ENCODE results near the gene ACSL4. TPM values are rescaled to one million over a fixed set of nuclear protein-coding genes. Genes with fewer than 3 reads are reported as not detected.

ACSL4 gene
- total RNA-seq, 1 experiment from 2014 or later: 30.2 TPM

DNA sequence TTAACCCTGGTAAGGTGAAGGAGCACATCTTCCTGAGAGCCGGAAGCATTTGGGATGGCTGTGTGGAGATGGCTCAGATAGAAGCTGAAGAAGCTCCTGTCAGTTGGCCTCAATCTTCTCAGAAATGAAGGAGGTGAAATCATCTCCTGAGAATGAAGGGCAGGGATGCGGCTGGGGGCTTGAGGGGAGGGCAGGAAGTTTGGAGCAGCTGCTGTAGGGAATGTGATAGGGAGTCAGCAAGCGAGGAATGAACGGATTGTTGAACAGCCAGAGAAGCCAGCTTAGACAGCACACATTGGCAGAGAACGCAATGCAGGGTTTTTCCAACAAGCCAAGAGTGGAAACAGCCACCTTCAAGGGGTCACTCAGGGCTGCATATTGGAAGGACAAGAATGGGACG, 118.1 kb downstream of the ACSL4 start:
- DNase-seq (ENCODE audit: low spot score): no peak

DNA sequence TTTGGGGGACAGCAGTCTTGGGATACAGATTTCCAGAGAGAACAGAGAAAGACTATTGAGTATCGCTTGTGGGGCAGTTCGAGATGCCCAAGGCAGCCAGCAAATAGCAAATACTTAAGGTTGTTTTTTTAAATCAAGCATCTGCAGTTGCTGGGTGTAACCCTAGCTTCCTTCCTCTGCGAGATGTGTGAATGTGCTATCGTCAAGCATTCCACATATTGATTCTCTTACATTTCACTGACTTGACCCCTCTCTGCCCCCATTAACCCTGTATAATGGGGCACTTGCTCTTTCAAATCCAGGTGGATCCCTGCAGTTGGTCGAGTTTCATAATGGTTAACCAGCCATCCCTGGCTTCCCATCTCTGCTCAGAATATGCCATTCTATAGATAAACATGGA, 131.6 kb downstream of the ACSL4 start:
- DNase-seq (ENCODE audit: low spot score): no peak

DNA sequence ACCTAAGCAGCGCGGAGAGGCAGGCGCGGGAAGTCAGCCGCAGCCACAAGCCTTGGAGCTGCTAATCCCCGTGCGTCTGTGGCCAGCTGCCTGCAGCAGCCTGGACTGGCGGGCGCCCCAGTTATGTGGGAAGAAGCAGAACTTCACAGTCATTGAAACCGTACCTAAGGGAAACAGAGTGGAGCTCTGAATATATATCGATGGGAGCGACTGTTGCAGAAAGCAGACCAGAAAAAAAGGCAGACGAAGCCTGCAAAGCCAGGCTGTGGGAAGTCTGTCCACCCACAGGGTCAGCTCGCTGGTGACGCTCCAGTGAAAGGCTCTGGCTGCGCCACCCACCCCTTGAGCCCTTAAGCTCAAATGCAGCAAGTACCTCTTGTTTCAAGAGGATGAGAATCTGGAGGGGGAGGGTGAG, 132.8 kb downstream of the ACSL4 start:
- DNase-seq (ENCODE audit: low spot score): no peak

DNA sequence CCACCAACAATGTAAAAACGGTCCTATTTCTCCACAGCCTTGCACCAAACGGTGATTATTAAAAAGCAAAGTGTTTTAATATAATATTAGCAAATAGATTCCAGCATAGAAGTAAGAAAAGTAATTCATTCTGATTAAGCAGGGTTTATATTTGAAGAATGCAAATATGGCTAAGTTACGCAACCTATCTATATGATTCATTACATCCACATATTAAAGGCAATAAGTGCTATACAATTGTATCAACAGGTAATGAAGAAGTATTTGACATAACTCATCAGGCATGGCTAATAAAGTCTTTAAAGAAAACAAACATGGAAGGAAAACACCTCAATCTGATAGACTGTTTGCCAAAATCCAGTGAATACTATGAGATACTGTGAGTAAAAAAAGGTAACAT, 137.0 kb downstream of the ACSL4 start:
- no peak for DNase-seq (ENCODE audit: low spot score)

Small RNA genes lying within 50 kb of the gene (small RNA-seq; reads per million reads assigned to genes)
- gene AL118496.2 (not detected), gene RF00019 (not detected)

Other genes with a start within 250 kb of the ACSL4 start
- gene NXT2, start 196.4 kb downstream of the ACSL4 start, total RNA-seq (2014; rRNA removed; shearing (Covaris generic)): 4.7 and 5.1 TPM in 2 replicates
- gene KCNE5, start 108.1 kb downstream of the ACSL4 start, total RNA-seq (2014; rRNA removed; shearing (Covaris generic)): 0.23 and 0.34 TPM in 2 replicates